HG03025 (cell line): Measurements from ENCODE around the gene PLXND1.
"Not testable (repeated sequence)": the region's sequence is repeated elsewhere in the genome, so short reads cannot be mapped to it uniquely, and the experiment has no call there.

Source experiments
- ATAC-seq: cut with Tn5 transposase; IDR thresholded peaks from one replicate; pipeline ENCODE4 v1.9.1; 2021; ENCODE audit warnings: mild to moderate bottlenecking, moderate library complexity; ENCODE audit not compliant: unreplicated experiment, low FRiP score

The PLXND1 gene

DNA sequence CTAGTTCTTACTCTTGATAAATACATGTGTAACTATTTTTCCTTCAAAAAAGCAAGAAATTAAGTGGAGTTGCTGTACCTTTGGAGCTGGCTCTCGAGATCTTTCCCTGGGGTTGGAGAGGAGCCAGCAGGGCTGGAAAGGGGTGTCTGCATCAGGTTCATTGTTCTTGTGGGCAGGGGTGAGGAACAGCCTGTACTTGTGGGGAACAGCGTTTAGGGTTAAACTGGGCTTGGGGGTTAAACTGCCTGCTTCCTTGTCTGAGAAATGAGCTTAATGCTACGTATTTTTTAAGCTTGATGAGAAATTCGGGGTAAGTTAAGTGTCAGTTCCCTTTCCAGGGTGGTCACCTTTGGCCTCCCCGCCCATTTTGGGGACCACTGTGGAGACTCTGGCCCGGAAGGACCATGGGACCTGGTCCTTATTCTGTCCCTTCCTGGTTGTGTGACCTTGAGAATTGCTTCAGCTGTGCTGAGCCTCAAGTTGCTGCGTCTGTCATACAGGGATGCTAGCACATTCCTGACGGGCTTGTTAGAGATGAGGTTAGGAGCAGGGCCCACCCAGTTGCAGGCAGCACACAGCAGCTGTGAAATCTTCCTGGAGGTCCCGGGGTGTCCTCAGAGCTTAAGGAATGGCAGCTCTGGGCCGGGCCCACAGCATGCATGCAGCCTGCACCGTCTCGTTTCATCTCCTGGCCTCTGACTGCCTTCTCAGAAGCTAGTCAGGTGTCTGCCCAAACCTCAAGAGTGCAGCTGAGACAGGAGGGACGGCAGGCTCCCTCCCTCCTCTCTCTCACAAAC lies 51.9 kb downstream of the PLXND1 start:
- no peak for ATAC-seq

DNA sequence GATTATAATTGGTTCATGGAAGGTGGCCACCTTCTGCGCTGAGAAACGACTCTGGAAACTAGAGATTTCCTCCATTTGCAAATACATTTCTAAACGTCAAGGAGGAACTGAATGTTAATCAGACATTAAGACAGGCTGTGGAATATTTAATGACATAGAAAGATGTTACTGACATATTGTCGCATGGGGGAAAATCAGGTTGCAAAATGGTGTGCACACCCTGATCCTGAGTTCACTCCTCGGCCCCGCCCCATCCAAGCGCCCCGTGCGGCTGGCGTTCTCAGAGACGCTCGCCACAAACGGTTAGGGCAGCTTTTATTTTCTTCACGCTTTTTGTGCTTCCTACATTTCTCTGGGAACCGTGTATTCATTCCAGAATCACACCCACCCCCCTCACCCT lies 52.8 kb downstream of the PLXND1 start:
- no peak for ATAC-seq

DNA sequence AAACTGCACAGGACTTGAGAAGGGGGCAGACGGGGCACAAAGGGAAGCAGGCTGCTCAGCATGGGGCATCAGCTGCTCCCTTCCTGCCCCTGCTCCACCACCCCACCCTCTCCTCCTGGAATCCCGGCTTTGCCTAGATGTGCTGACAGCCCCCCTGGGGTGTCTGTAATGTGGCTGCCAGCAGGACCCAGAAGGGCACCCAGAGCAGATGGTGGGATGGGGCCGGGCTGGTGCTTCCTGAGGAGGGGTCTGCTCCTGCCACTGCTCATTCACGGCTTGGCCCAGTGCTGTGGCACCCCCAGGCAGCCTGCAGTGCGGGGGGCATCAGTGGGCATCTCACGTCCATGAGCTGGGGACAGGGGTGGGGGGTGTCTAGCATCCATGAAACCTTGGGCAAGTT lies 53.3 kb downstream of the PLXND1 start:
- no peak for ATAC-seq

DNA sequence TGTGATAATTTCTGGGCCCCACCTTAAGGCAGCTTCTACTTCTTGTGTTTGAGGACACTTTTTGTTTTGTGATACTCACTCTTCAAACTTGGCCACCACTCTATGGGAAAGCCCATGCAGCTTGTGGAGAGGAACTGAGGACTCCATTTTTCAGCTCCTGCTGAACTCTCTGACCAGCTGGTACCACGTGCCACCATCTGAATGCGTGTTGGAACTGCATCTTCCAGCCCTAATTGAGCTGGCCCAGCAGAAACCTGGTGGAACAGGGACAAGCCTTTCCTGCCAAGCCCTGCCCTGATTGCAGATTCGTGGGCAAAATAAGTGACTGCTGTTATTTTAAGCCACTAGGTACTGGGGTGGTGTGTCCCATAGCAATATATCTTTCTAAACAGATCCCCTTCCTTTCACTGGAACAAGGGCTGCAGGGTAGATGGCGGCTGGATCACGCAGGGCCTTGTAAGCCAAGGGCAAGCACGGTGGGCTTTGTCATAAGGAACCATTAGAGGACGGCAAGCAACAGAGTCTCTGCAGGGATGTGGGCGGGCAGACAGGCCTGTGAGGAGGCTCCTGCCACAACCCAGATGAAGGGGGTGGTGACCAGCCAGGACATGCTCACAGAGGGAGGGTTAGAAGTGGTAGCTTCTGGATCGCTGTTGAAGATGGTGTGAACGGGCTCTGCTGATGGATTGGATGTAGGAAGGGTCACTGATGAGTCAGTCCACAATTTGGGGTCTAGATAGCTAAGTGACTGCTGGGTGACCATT lies 54.0 kb downstream of the PLXND1 start:
- no peak for ATAC-seq

DNA sequence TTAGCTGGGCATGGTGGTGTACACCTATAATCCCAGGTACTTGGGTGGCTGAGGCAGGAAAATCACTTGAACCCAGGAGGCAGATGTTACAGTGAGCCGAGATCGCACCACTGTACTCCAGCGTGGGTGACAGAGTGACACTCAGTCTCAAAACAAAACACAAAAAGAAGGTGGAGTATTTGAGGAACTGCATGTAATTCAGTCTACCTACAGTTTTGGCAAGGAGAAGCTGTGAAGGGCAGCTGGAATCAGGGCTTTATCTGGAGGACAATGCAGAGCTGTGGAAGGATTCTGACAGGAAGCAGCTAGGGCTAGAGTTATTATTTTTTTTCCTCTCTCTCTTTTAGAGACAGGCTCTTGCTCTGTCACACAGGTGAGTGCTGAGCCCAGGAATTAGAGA lies 56.7 kb downstream of the PLXND1 start:
- ATAC-seq, result no peak

DNA sequence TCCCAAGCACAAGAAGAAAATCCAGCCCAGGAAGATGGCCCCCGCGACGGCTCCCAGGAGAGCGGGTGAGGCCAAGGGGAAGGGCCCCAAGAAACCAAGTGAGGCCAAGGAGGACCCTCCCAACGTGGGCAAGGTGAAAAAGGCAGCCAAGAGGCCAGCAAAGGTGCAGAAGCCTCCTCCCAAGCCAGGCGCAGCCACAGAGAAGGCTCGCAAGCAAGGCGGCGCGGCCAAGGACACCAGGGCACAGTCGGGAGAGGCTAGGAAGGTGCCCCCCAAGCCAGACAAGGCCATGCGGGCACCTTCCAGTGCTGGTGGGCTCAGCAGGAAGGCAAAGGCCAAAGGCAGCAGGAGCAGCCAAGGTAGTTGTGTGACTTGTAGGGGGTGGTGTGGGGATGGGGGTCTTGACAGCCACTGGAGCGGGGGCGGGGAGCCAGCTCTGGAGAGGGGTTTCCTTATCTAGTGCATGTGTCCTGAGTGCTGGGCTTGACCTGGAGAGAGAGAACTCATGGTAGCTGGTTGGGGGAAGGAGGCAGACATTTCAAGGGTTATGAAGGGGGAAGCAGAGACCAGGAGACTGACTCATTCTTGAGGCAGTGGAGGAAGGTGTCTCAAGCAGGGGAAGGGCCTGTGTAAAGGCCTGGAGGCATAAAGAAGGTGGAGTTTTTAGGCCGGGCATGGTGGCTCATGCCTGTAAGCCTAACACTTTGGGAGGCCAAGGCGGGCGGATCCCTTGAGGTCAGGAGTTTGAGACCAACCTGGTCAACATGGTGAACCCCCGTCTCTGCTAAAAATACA lies 57.3 kb downstream of the PLXND1 start:
- ATAC-seq, result no peak

DNA sequence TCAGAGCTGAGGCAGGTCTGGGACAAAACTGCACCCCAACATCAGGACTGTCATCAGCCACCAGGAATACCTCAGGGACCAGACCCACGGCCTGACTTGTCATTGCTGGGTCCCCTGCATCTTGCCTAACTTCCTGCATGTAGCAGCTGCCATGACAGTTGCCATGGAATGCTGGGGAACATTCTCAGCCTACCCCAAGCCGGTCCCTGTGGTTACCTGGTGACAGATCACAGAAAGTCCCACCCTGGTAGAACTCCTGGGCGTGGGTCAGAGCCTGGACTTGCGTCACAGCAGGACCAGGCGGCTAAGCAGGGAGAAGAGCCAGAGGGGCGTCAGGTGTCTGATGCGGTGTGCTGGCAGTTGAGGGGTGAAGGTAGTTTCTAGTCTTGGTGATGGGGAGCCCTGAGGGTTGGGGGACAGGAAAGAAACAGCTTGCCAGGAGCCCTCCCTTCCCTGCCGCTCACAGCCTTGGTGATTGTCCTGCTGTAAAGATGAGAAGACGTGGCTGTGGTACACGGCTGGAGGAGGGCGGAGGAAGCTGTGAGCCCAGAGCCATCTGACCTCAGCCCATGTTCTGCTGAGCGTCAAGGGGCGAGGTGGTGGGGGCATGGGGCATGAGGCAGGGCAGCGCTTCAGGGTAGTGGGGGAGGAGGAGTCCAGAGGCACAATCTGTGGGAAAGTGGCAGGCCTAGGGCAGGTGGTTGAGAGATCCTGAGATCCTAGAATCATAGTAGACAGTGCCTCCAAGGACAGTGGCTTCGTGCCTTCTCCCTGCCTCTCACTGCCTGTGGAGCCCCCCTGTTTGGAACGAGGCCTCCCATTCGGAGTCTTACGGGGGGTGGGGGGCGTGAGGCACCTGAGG lies 58.1 kb downstream of the PLXND1 start:
- no peak for ATAC-seq

DNA sequence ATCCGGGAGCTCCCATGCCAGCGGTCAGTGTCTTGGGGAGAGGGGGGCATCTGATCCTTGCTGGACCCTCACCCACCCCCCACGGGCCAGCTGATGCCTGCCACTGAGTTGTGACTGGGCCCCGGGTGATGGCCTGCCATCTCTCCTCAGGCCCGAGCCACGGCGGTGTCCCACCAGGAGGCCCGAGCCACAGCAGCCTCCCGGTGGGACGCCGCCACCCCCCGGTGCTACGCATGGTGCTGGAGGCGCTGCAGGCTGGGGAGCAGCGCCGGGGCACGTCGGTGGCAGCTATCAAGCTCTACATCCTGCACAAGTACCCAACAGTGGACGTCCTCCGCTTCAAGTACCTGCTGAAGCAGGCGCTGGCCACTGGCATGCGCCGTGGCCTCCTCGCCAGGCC lies 59.2 kb downstream of the PLXND1 start:
- no peak for ATAC-seq

DNA sequence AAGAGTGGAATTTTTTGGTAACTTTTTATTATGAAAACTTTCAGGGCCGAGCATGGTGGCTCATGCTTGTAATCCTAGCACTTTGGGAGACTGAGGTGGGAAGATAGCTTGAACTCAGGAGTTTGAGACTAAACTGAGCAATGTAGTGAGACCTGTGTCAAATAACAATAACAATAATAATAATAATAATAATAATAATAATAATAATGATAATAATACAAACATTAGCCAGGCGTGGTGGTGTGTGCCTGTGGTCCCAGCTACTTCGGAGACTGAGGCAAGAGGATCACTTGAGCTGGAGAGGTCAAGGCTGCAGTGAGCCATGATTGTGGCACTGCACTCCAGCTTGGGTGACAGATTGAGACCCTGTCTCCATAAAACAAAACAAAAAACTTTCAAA lies 60.5 kb downstream of the PLXND1 start:
- ATAC-seq, result not testable (repeated sequence)

DNA sequence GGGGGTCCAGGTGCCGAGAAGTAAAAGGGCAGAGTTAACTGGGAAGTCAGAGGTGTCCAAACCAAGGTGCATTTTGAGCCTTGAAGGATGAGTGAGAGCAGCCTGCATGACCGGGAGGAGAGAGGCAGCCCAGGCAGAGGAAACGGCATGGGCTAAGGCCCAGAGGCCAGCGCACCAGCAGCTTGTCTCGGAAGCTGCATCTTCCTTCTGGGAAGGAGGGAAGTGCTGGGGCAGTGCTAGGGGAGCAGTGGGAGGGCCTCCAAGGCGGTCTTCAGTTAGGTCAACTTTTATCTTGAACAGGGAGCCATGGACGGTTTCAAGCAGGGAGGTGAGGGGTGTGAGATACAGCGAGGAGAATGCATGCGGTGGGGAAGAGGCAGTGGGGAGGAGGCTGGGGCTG lies 62.5 kb downstream of the PLXND1 start:
- no peak for ATAC-seq

DNA sequence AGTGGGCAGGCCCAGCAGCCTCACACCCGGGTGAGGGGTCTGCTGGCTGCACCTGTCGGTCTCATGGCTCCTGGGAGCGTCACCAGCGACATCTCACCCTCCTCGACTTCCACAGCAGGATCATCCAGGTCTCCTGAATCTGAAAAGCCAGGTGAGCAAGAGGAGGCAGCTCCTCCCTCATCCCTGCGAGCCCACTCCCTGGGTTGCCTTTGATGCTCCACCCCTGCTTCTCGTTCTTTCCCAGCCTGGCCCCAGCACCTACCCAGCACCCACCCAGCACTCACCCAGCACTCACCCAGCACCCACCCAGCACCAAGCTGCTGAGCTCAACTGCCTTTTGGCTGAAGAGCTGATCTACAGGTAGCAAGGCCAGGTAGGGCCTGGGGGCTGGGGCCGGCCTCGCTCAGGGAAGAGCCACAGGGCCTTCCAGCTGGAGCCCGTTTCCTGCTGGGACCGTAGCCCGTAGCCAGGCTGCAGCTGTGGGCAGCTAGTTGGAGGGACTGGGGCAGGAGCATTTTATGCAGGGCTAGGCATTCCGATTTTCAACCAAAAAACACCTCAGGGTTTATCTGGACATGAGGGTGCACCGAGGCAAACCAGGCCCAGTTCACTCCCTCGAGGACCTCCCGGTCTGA lies 63.2 kb downstream of the PLXND1 start, which contains the start of gene H1-8:
H1-8 (plus strand) TSS at position 20 of the 635 bp plus-strand sequence; CDS start at position 64, 44 bp downstream.
- no peak for ATAC-seq

DNA sequence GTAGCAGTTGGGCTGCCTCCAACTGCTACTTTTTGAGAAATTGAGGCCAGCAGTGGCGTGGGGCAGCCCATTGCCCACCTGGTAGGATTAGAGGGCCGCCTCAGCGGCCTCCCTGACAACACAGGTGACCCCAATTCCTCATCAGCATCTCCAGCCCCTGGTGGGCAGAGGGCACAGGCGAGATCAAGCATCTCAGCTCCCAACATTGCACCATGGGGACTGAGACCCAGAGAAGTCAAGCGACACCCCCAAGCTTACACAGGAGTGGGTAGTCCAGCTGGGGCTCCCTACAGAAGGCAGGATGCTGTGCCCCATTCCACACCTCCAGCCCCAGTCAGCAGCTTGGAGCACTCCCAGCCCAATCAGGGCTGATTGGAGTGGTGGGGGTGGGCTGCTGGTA lies 63.7 kb downstream of the PLXND1 start:
- no peak for ATAC-seq

DNA sequence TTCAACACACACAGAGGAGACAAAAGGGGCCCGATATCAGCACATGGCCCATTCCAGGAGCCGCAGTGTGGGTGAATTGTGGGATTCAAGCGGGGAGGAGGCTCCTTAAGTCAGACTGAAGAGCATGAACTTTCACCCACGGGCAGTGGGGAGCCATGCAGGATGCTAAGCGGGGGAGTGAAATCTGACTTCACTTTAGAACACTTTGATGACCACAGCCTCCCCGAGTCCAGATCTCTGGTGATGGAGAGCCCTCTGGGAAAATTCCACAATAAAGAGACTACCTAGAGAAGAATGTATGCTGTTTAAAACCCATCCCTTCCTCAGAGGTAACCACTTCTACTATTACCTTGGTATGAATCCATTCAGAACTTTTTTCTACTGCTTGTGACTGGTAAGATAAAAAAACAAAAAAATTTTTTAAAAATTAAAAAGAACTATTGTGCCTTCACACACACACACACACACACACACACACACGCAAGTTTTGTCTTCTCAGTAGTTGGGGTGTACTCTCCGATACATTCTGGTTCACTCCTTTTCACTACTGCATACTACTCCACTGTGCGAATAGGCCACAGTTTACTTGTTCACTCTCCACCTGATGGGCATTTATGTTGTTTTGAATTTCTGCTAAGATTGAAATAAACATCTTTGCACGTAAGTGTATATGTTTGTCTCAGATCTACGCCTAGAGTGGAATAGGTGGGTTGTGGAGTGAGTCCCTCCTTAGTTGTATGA lies 65.5 kb downstream of the PLXND1 start:
- no peak for ATAC-seq

DNA sequence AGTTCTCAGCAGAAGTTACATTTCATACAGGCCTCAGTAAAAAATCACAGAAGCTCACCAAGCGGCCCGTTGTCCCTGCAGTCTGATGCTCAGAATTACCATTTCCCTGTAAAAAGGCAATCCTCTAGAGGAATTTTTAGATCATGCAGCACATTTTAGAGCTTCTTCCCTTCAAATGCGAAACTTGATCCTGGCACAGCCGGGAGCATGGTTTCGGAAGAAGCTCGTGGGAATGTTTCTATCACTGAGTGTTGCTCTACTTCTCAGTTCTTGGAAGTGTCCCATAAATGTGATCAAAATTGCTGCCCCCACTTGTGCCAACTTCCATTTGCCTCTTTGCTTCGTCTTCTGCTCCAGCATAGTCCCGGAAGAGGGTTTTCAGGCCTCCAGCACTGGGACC lies 67.3 kb downstream of the PLXND1 start:
- no peak for ATAC-seq

DNA sequence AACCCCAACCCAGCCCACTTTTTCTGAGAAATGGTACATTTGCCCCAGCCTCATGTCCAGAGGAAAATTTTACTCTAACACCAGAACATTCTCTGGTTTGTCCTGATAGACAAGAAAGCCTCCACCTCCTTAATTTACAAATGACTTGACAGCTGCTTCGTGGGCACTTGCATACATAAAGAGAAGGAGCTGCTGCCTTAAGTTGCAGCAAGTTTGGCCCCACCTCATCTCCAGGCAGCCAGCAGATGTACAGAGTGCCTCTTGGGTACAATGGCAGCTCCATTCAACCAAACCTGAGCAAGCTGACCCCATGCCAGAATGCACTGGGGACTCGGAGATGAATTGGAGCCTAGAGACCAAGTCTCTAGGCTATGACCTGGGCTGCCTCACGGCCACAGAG lies 69.7 kb downstream of the PLXND1 start:
- ATAC-seq, result no peak

DNA sequence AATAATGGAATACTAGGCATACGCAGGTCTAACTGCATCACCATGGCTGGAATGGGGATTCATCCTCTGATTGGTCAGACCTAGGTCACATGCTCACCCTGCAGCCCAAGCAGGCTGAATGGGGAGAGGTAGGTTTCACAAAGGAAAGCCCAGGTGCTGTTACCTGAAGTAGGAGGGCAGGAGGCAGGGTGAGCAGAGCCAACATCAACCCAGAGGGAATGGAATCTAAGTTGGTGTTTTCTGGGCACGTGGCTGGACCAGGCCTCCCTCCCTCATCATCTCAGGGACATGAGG lies 70.2 kb downstream of the PLXND1 start:
- ATAC-seq, result no peak

DNA sequence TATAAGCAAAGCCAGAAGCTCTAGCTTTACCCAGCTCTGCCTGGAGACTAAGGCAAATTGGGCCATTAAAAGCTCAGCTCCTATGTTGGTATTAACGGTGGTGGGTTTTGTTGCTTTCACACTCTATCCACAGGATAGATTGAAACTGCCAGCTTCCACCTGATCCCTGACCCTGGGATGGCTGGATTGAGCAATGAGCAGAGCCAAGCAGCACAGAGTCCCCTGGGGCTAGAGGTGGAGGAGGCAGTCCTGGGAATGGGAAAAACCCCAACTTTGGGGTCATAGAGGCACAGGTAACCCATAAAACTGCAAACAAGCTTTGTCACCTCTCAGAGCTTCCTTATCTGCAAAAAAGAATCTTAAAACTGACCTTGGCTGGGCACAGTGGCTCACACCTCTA lies 71.4 kb downstream of the PLXND1 start:
- no peak for ATAC-seq

DNA sequence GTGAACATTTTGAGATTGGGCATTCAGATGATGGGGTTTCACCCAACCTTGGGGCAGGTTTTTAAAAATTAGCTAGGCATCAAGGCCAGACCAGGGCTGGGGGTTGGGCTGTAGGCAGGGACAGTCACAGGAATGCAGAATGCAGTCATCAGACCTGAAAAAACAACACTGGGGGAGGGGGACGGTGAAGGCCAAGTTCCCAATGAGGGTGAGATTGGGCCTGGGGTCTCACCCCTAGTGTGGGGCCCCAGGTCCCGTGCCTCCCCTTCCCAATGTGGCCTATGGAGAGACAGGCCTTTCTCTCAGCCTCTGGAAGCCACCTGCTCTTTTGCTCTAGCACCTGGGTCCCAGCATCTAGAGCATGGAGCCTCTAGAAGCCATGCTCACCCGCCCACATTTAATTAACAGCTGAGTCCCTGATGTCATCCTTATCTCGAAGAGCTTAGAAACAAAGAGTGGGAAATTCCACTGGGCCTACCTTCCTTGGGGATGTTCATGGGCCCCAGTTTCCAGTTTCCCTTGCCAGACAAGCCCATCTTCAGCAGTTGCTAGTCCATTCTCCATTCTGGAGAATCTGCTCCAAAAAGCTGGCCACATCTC lies 71.9 kb downstream of the PLXND1 start:
- no peak for ATAC-seq

DNA sequence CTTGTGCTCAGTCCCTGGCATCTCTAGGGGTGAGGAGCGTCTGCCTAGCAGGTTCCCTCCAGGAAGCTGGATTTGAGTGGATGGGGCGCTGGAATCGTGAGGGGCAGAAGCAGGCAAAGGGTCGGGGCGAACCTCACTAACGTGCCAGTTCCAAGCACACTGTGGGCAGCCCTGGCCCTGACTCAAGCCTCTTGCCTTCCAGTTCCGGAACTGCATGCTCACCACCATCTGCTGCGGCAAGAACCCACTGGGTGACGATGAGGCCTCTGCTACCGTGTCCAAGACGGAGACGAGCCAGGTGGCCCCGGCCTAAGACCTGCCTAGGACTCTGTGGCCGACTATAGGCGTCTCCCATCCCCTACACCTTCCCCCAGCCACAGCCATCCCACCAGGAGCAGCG lies 73.1 kb downstream of the PLXND1 start:
- no peak for ATAC-seq
